GM12878 (cell line): ENCODE measurements around the gene CAMTA1. TPM values are rescaled to one million over a fixed set of nuclear protein-coding genes. Genes with fewer than 3 reads are reported as not detected.

Source experiments
- ATAC-seq: fragments of 200-7000 bp; cut with Tn5 transposase; 3 replicates; pipeline ENCODE4 v1.9.1; 2020; ENCODE audit warnings: mild to moderate bottlenecking, moderate library complexity
- BruUV-seq: library from RNA; stranded (reverse); fragments of 400-500 nt; replicated peaks from 2 replicates; lab custom pipeline; 2021; lab: Mats Ljungman, UMichigan
- CTCF ChIA-PET: fragments of 300-600 bp; sonication (Branson Sonifier 250); formaldehyde crosslinking; extraction: SDS; loops from one replicate; lab custom pipeline; 2021; ENCODE audit warnings: inconsistent platforms; lab: Yijun Ruan, JAX
- POLR2A ChIA-PET: fragments of 350-600 bp; formaldehyde crosslinking; extraction: SDS; loops from one replicate; lab custom pipeline; 2021; ENCODE audit warnings: inconsistent platforms; lab: Charles Lee
- RAD21 ChIA-PET: fragments of 300-600 bp; sonication (Branson Sonifier 250); formaldehyde crosslinking; loops from one replicate; lab custom pipeline; 2023; ENCODE audit warnings: antibody characterized with exemption; ENCODE audit not compliant: unreplicated experiment; lab: Charles Lee
- SMC1A ChIA-PET: fragments of 300-600 bp; sonication (Branson Sonifier 250); formaldehyde crosslinking; loops from one replicate; lab custom pipeline; 2023; ENCODE audit not compliant: unreplicated experiment, uncharacterized antibody; lab: Charles Lee
- DNase-seq: peaks from one replicate; pipeline ENCODE4 v3.0.0-alpha.2; 2011; ENCODE audit warnings: low read depth, low spot score
- FAIRE-seq: peaks from 3 replicates; lab custom pipeline; 2011; peaks lifted over from hg19 to GRCh38; lab: Jason Lieb, UNC
- H2AFZ ChIP-seq: 2 replicates; pipeline ENCODE4 v1.6.0; 2011; ENCODE audit warnings: low read depth, low read length, control low read depth; ENCODE audit not compliant: control insufficient read depth
- H3K27ac ChIP-seq: 2 replicates; pipeline ENCODE4 v1.5.1; 2011; ENCODE audit warnings: control low read depth; ENCODE audit not compliant: control insufficient read depth, insufficient read depth
- H3K27me3 ChIP-seq, 2 experiments: replicated peaks in 1 of 2; 2 replicates each; pipeline versions ENCODE4 v1.6.0 to v1.6.1; 2011; ENCODE audit warnings: low read length in 1 of 2; ENCODE audit not compliant: control insufficient read depth in 2 of 2, insufficient read depth in 2 of 2
- H3K36me3 ChIP-seq, 2 experiments: 2 replicates each; pipeline ENCODE4 v1.5.1; 2011; ENCODE audit warnings: low read length in 1 of 2; ENCODE audit not compliant: control insufficient read depth in 2 of 2, insufficient read depth in 2 of 2
- H3K4me1 ChIP-seq: 2 replicates; pipeline ENCODE4 v1.6.1; 2011; ENCODE audit warnings: mild to moderate bottlenecking, low read length, moderate library complexity, mixed read lengths; ENCODE audit not compliant: control insufficient read depth, insufficient read depth
- H3K4me2 ChIP-seq: 2 replicates; pipeline ENCODE4 v1.6.0; 2011; ENCODE audit warnings: control low read depth; ENCODE audit not compliant: control insufficient read depth, insufficient read depth
- H3K4me3 ChIP-seq: fragments of 200-600 bp; sonication (generic); 2 replicates; pipeline ENCODE4 v1.5.1; 2016
- H3K79me2 ChIP-seq: 2 replicates; pipeline ENCODE4 v1.6.0; 2011; ENCODE audit warnings: low read length; ENCODE audit not compliant: control insufficient read depth, insufficient read depth
- H3K9ac ChIP-seq: 2 replicates; pipeline ENCODE4 v1.8.0; 2011; ENCODE audit warnings: low read length, control low read depth, mixed read lengths; ENCODE audit not compliant: control insufficient read depth, insufficient read depth
- H3K9me3 ChIP-seq: replicated peaks from 3 replicates; pipeline ENCODE4 v1.5.1; 2011; ENCODE audit warnings: mild to moderate bottlenecking, low read length; ENCODE audit not compliant: control insufficient read depth, insufficient read depth
- H4K20me1 ChIP-seq: 2 replicates; pipeline ENCODE4 v1.6.0; 2011; ENCODE audit not compliant: control insufficient read depth, insufficient read depth
- BHLHE40 ChIP-seq, 2 experiments: fragments of 450-650 bp in 1 of 2; IDR thresholded peaks; 2 replicates each; pipeline ENCODE4 v1.6.1; 2011 to 2017; ENCODE audit warnings: low read depth in 2 of 2, borderline replicate concordance in 1 of 2, improper control_type of control experiment in 1 of 2, low read length in 1 of 2, mild to moderate bottlenecking in 1 of 2
- CEBPB ChIP-seq, 2 experiments: fragments of 150-350 bp in 1 of 2; IDR thresholded peaks; 2 replicates each; pipeline ENCODE4 v1.6.1; 2012 to 2014; ENCODE audit warnings: low read depth in 2 of 2, low read length in 2 of 2, borderline replicate concordance in 1 of 2, inconsistent platforms in 1 of 2
- CUX1 ChIP-seq: IDR thresholded peaks from 2 replicates; pipeline ENCODE4 v1.6.1; 2012; ENCODE audit warnings: improper control_type of control experiment, low read depth, low read length; ENCODE audit not compliant: insufficient replicate concordance
- ESRRA ChIP-seq: IDR thresholded peaks from 2 replicates; pipeline ENCODE4 v1.6.1; 2012; ENCODE audit warnings: mild to moderate bottlenecking, low read length, improper control_type of control experiment
- HDAC2 ChIP-seq: fragments of 200-600 bp; sonication (generic); IDR thresholded peaks from 2 replicates; pipeline ENCODE4 v1.6.1; 2017
- KAT2A ChIP-seq: conservative IDR thresholded peaks from 2 replicates; pipeline ENCODE4 v1.6.1; 2011; ENCODE audit warnings: low read depth, low read length; ENCODE audit not compliant: control insufficient read depth
- PML ChIP-seq: IDR thresholded peaks from 2 replicates; pipeline ENCODE4 v1.6.1; 2012; ENCODE audit warnings: low read length, inconsistent platforms
- RELB ChIP-seq: fragments of 450-650 bp; IDR thresholded peaks from 2 replicates; pipeline ENCODE4 v1.6.1; 2017; ENCODE audit warnings: low read depth, mild to moderate bottlenecking, moderate library complexity
- SPI1 ChIP-seq: IDR thresholded peaks from 2 replicates; pipeline ENCODE4 v1.6.1; 2011; ENCODE audit warnings: low read depth, mild to moderate bottlenecking, low read length, moderate library complexity, borderline replicate concordance; ENCODE audit not compliant: insufficient read depth
- TARDBP ChIP-seq: IDR thresholded peaks from 2 replicates; pipeline ENCODE4 v1.6.1; 2016; ENCODE audit warnings: borderline replicate concordance
- TCF12 ChIP-seq: IDR thresholded peaks from 2 replicates; pipeline ENCODE4 v1.6.1; 2011; ENCODE audit warnings: low read depth, mild to moderate bottlenecking, low read length
- YY1 ChIP-seq: IDR thresholded peaks from 2 replicates; pipeline ENCODE4 v1.6.1; 2011; ENCODE audit warnings: low read depth, mild to moderate bottlenecking, low read length
- ZSCAN29 ChIP-seq: fragments of 450-650 bp; IDR thresholded peaks from 2 replicates; pipeline ENCODE4 v1.6.1; 2017; ENCODE audit warnings: mild to moderate bottlenecking, moderate library complexity
- WGBS: methylation state at CpG from one replicate; pipeline ENCODE4 v1.1.6; 2016; ENCODE audit warnings: low lambda C conversion rate; ENCODE audit not compliant: insufficient replicate concordance, insufficient coverage; ENCODE audit errors: missing lambda C conversion rate; 5-methylcytosine and 5-hydroxymethylcytosine counted together
- in situ Hi-C: fragments of 300-500 bp; cut with MboI; formaldehyde crosslinking; loops from 9 replicates; pipeline ENCODE4 v1.14.3; 2018; ENCODE audit warnings: mixed read lengths
- intact Hi-C: fragments of 100-400 bp; cut with micrococcal nuclease; formaldehyde crosslinking; loops from one replicate; pipeline ENCODE4 v1.14.2; 2022; ENCODE audit not compliant: unreplicated experiment
- polyA plus RNA-seq, 11 experiments: library from polyadenylated mRNA; depleted of rRNA in 4 of 11; unstranded in 6 of 11; stranded (reverse) in 5 of 11; fragments of >200 nt; fragmentation: Nextera tagmentation in 4 of 11; fragmentation: Illumina TruSeq in 1 of 11; extraction: Ambion mirVana in 4 of 11; extraction: Trizol in 1 of 11; gene quantifications; 1 replicate in 1 of 11; 2 replicates in 10 of 11; pipeline versions ENCODE4 v1.2.1 to v1.2.3, GENCODE V29; 2011 to 2016; ENCODE audit warnings: inconsistent platforms in 2 of 11, missing spikeins in 2 of 11, low read depth in 1 of 11
- total RNA-seq, 4 experiments: library from RNA; depleted of rRNA in 3 of 4; stranded (reverse); fragments of >200 nt in 3 of 4; fragmentation: Illumina TruSeq in 1 of 4; extraction: Trizol in 1 of 4; gene quantifications; 2 replicates each; pipeline versions ENCODE4 v1.2.1 to v1.2.3, GENCODE V29; 2013 to 2021
- TF ChIP-seq, protein P1 (sequence below): IDR thresholded peaks from 2 replicates; pipeline ENCODE4 v1.6.1; 2012; ENCODE audit warnings: low read depth, low read length, improper control_type of control experiment

Gene CAMTA1
- total and polyA plus RNA-seq, 10 of the 15 experiments (the other 5 are each of a cell fraction or from before 2014, with no cell fraction given): 37.7 to 148 (median 76.4) TPM

GRCh38 chr1:7633506-7634245 lies 848.4 kb downstream of the CAMTA1 start:
- no peak for DNase-seq
- peaks cover 2 to 5% of the 10 kb centered on the region in 2 experiments for H3K27me3 ChIP-seq
- H4K20me1 ChIP-seq: no peaks in the 10 kb centered on the region
- no peak for ATAC-seq
- ChIA-PET POLR2A (no interaction called here), CTCF (no interaction called here), RAD21 (no interaction called here), SMC1A (no interaction called here)
- H3K9me3 ChIP-seq: no peaks in the 10 kb centered on the region
- H3K4me2 ChIP-seq: no peak overlapping the region
- H3K4me1 ChIP-seq: no peaks in the 10 kb centered on the region
- no TSS peak for BruUV-seq
- WGBS: 27% methylated on average over 24 of the region's 25 CpGs
- no peak overlapping the region for H3K4me3 ChIP-seq
- FAIRE-seq: no peak
- H3K79me2 ChIP-seq: no peaks in the 10 kb centered on the region
- no peak overlapping the region for H2AFZ ChIP-seq
- in situ Hi-C loops (no loop called here), intact Hi-C loops (no loop called here)
- H3K27ac ChIP-seq: no peak overlapping the region
- H3K9ac ChIP-seq: no peak overlapping the region
- no peaks in the 10 kb centered on the region for H3K36me3 ChIP-seq
- TF ChIP-seq, protein P1, sequence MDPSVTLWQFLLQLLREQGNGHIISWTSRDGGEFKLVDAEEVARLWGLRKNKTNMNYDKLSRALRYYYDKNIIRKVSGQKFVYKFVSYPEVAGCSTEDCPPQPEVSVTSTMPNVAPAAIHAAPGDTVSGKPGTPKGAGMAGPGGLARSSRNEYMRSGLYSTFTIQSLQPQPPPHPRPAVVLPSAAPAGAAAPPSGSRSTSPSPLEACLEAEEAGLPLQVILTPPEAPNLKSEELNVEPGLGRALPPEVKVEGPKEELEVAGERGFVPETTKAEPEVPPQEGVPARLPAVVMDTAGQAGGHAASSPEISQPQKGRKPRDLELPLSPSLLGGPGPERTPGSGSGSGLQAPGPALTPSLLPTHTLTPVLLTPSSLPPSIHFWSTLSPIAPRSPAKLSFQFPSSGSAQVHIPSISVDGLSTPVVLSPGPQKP: no peak
- TF ChIP-seq PML (no peak), HDAC2 (no peak), BHLHE40 (IDR thresholded peaks at IDR 0.05; ENCODE audit: borderline replicate concordance in 1 of 2, low read depth in 2 of 2, low read length in 1 of 2) (no peak), ZSCAN29 (no peak), KAT2A (no peak), SPI1 (no peak), ESRRA (no peak), TARDBP (no peak), RELB (no peak), CEBPB (IDR thresholded peaks at IDR 0.05; ENCODE audit: borderline replicate concordance in 1 of 2, low read depth in 2 of 2, low read length in 2 of 2) (no peak), YY1 (no peak), CUX1 (no peak), TCF12 (no peak)
